Measurements from ENCODE around the gene HMGCLL1.

- no peak for TF ChIP-seq CTCF (IDR thresholded peaks at IDR 0.05)
- TF ChIP-seq POLR2AphosphoS5 (IDR thresholded peaks at IDR 0.05), result no peak
- TF ChIP-seq EP300 (IDR thresholded peaks at IDR 0.05), result no peak
- no peak for TF ChIP-seq POLR2A (IDR thresholded peaks at IDR 0.05)
Measured at GRCh38 chr6:55499591-55499990, 79.4 kb downstream of the HMGCLL1 start.

Data from gastroesophageal sphincter (tissue), 3 donors.